ENCODE data around the gene IFT81. TPM values are rescaled to one million over a fixed set of nuclear protein-coding genes. Genes with fewer than 3 reads are reported as not detected.

Gene IFT81, protein sequence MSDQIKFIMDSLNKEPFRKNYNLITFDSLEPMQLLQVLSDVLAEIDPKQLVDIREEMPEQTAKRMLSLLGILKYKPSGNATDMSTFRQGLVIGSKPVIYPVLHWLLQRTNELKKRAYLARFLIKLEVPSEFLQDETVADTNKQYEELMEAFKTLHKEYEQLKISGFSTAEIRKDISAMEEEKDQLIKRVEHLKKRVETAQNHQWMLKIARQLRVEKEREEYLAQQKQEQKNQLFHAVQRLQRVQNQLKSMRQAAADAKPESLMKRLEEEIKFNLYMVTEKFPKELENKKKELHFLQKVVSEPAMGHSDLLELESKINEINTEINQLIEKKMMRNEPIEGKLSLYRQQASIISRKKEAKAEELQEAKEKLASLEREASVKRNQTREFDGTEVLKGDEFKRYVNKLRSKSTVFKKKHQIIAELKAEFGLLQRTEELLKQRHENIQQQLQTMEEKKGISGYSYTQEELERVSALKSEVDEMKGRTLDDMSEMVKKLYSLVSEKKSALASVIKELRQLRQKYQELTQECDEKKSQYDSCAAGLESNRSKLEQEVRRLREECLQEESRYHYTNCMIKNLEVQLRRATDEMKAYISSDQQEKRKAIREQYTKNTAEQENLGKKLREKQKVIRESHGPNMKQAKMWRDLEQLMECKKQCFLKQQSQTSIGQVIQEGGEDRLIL
- polyA plus RNA-seq (2013, experiment 1 of 2) = 10.9 TPM
- 10.4 TPM for polyA plus RNA-seq (2013, experiment 2 of 2)

DNA sequence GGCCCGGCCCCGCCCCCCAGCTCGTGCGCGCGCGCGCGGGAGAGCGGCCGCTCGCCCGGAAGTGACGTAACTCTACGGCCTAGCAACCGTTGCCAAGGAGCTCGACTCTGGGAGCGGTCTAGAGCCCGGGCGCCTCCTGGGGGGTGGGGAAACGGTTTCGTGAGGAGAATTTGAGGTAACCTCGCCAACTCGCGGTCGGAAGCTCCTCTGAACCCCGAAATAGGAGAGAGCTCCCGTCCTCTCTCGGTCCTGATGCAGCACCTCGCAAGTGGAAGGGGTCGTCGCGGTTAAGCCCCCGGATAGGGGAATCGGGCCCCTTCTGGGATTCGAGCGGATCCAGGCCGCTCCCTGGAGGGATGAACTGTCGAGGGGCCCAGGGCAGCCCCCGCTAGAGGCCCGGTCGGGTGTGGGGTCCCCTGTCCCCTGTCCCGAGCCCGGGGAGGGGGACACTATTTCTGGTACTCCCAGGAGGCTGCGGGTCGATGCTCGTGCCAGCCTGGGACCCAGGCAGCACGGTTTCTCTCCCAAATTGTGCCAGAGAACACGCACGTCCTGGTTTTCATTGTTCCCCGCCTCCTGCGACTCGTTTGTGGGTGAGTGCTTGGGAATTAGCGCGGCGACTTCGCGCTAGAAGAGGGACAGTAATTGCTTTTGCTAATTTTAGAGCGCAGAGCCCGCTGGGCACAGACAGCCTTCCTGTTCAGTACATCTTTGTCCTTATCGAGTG, at the start of gene IFT81:
IFT81 (plus strand) TSS at position 89 of the 727 bp plus-strand sequence. CDS start 3,024 bp downstream, outside the sequence.
- Histone ChIP-seq H3K14ac (ENCODE audit: low read length in 2 of 2) (peak within 1 kb of the TSS; percentile 85 to 99), H3K9me3 (ENCODE audit: control insufficient read depth, low read length) (no peaks in the 10 kb centered on the region), H2BK15ac (ENCODE audit: low read depth, poor library complexity, severe bottlenecking) (peak within 1 kb of the TSS; percentile 93), H3K4me3 (ENCODE audit: insufficient read depth in 1 of 2, low read depth in 1 of 2, low read length in 2 of 2) (peak within 1 kb of the TSS; percentile 76 to 98), H3K36me3 (ENCODE audit: control insufficient read depth in 1 of 2, insufficient read depth in 2 of 2, low read depth in 1 of 2, low read length in 2 of 2) (peaks cover 3 to 22% of the 10 kb centered on the region in 2 experiments), H3K27me3 (ENCODE audit: control insufficient read depth in 1 of 2, insufficient read depth in 1 of 2, low read length in 2 of 2) (peaks cover 0 to 8% of the 10 kb centered on the region in 2 experiments), H3K79me1 (replicated peaks; ENCODE audit: low read length, poor library complexity, severe bottlenecking) (peaks cover 14% of the 10 kb centered on the region), H4K91ac (ENCODE audit: low read length) (peak within 1 kb of the TSS; percentile 29), H2BK120ac (ENCODE audit: low read depth, low read length) (peak within 1 kb of the TSS; percentile 61), H2BK12ac (ENCODE audit: low read length in 2 of 2) (no peak within 1 kb of the TSS), H3K23ac (ENCODE audit: low read length in 2 of 2) (peak within 1 kb of the TSS in 1 of 2 experiments; percentile 2), H3K27ac (ENCODE audit: low read length, poor library complexity, severe bottlenecking) (peak within 1 kb of the TSS; percentile 6), H3K18ac (ENCODE audit: low read depth in 1 of 2, low read length in 2 of 2) (peak within 1 kb of the TSS; percentile 79 to 99), H4K8ac (ENCODE audit: low read length) (peak within 1 kb of the TSS; percentile 96), H3K9ac (ENCODE audit: low read length) (peak within 1 kb of the TSS; percentile 100), H3K4me1 (ENCODE audit: control insufficient read depth, insufficient read depth, low read depth, low read length) (peaks cover 1% of the 10 kb centered on the region), H2AK5ac (ENCODE audit: low read length, severe bottlenecking) (no peak within 1 kb of the TSS), H2AFZ (ENCODE audit: low read depth, low read length) (peak within 1 kb of the TSS; percentile 44), H2BK5ac (ENCODE audit: low read depth, low read length, poor library complexity, severe bottlenecking) (no peak within 1 kb of the TSS), H3K4me2 (ENCODE audit: low read length, poor library complexity, severe bottlenecking) (peak within 1 kb of the TSS; percentile 66), H3K4ac (ENCODE audit: low read depth in 1 of 2, low read length in 2 of 2) (peak within 1 kb of the TSS; percentile 74 to 75)
- peak; percentile 93 for DNase-seq
- WGBS = under 1% methylated on average over 61 of the region's 61 CpGs

DNA sequence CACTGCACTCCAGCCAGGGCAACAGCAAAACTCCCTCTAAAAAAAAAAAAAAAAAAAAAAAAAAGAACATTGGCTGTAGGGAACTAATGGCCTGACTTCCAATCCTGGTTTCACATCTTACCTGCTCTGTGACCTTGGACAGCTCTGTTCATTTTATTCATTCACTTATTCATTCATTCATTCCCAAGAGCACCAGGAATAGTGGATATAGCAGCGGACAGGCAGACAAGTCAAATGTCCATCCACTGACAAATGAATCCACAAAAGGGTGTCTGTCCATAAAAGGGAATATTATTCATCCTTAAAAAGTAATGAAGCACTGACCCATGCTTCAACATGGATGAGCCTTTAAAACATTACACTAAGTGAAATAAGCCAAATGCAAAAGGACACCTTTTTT, 48.3 kb upstream of the IFT81 start:
- H3K9ac ChIP-seq (ENCODE audit: low read length) = no peak overlapping the region
- no peak overlapping the region for H4K8ac ChIP-seq (ENCODE audit: low read length)
- no peak for DNase-seq
- H3K4me1 ChIP-seq (ENCODE audit: control insufficient read depth, insufficient read depth, low read depth, low read length) = peaks cover 1% of the 10 kb centered on the region
- no peaks in the 10 kb centered on the region for H3K36me3 ChIP-seq (ENCODE audit: control insufficient read depth in 1 of 2, insufficient read depth in 2 of 2, low read depth in 1 of 2, low read length in 2 of 2)
- no peak overlapping the region for H3K4me3 ChIP-seq (ENCODE audit: insufficient read depth in 1 of 2, low read depth in 1 of 2, low read length in 2 of 2)
- peaks cover 0 to 11% of the 10 kb centered on the region in 2 experiments for H3K27me3 ChIP-seq (ENCODE audit: control insufficient read depth in 1 of 2, insufficient read depth in 1 of 2, low read length in 2 of 2)
- no peak overlapping the region for H3K4me2 ChIP-seq (ENCODE audit: low read length, poor library complexity, severe bottlenecking)
- no peak overlapping the region for H3K23ac ChIP-seq (ENCODE audit: low read length in 2 of 2)
- no peak overlapping the region for H2BK15ac ChIP-seq (ENCODE audit: low read depth, poor library complexity, severe bottlenecking)
- H3K14ac ChIP-seq (ENCODE audit: low read length in 2 of 2) = no peak overlapping the region
- no peaks in the 10 kb centered on the region for H3K79me1 ChIP-seq (replicated peaks; ENCODE audit: low read length, poor library complexity, severe bottlenecking)
- H3K27ac ChIP-seq (ENCODE audit: low read length, poor library complexity, severe bottlenecking) = no peak overlapping the region
- no peak overlapping the region for H2AFZ ChIP-seq (ENCODE audit: low read depth, low read length)
- H2BK120ac ChIP-seq (ENCODE audit: low read depth, low read length) = no peak overlapping the region
- WGBS = 86% methylated on average over 1 of the region's 1 CpG
- no peak overlapping the region for H2BK12ac ChIP-seq (ENCODE audit: low read length in 2 of 2)
- H3K18ac ChIP-seq (ENCODE audit: low read depth in 1 of 2, low read length in 2 of 2) = no peak overlapping the region
- H2AK5ac ChIP-seq (ENCODE audit: low read length, severe bottlenecking) = no peak overlapping the region
- no peak overlapping the region for H3K4ac ChIP-seq (ENCODE audit: low read depth in 1 of 2, low read length in 2 of 2)
- H2BK5ac ChIP-seq (ENCODE audit: low read depth, low read length, poor library complexity, severe bottlenecking) = no peak overlapping the region
- no peaks in the 10 kb centered on the region for H3K9me3 ChIP-seq (ENCODE audit: control insufficient read depth, low read length)
- no peak overlapping the region for H4K91ac ChIP-seq (ENCODE audit: low read length)

DNA sequence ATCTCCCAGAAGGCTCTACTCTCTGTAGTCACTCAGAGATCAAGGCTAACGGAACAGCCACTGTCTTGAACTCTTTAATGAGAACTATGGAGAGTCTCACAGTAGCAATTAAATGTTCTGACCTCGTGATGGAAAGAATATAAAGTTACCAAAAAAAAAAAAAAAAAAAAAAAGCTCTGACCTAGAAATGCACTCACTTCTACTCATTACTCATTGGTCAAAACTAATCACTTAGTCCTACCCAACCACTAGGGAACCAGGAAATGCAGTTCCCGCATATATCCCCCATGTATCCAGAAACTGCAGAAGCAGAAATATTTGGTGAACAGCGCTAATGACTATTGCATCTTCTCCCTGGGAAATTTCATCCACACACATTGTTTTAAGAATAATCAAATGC, 46.4 kb upstream of the IFT81 start:
- Histone ChIP-seq H3K23ac (ENCODE audit: low read length in 2 of 2) (no peak overlapping the region), H4K91ac (ENCODE audit: low read length) (no peak overlapping the region), H3K27ac (ENCODE audit: low read length, poor library complexity, severe bottlenecking) (no peak overlapping the region), H3K9me3 (ENCODE audit: control insufficient read depth, low read length) (no peaks in the 10 kb centered on the region), H3K4me2 (ENCODE audit: low read length, poor library complexity, severe bottlenecking) (no peak overlapping the region), H3K36me3 (ENCODE audit: control insufficient read depth in 1 of 2, insufficient read depth in 2 of 2, low read depth in 1 of 2, low read length in 2 of 2) (no peaks in the 10 kb centered on the region), H3K4ac (ENCODE audit: low read depth in 1 of 2, low read length in 2 of 2) (no peak overlapping the region), H2AFZ (ENCODE audit: low read depth, low read length) (no peak overlapping the region), H3K18ac (ENCODE audit: low read depth in 1 of 2, low read length in 2 of 2) (no peak overlapping the region), H2BK12ac (ENCODE audit: low read length in 2 of 2) (no peak overlapping the region), H3K9ac (ENCODE audit: low read length) (no peak overlapping the region), H4K8ac (ENCODE audit: low read length) (no peak overlapping the region), H3K79me1 (replicated peaks; ENCODE audit: low read length, poor library complexity, severe bottlenecking) (no peaks in the 10 kb centered on the region), H3K4me3 (ENCODE audit: insufficient read depth in 1 of 2, low read depth in 1 of 2, low read length in 2 of 2) (no peak overlapping the region), H2BK5ac (ENCODE audit: low read depth, low read length, poor library complexity, severe bottlenecking) (no peak overlapping the region), H2BK15ac (ENCODE audit: low read depth, poor library complexity, severe bottlenecking) (no peak overlapping the region), H3K14ac (ENCODE audit: low read length in 2 of 2) (no peak overlapping the region), H3K4me1 (ENCODE audit: control insufficient read depth, insufficient read depth, low read depth, low read length) (peaks cover 1% of the 10 kb centered on the region), H2AK5ac (ENCODE audit: low read length, severe bottlenecking) (no peak overlapping the region), H2BK120ac (ENCODE audit: low read depth, low read length) (no peak overlapping the region), H3K27me3 (ENCODE audit: control insufficient read depth in 1 of 2, insufficient read depth in 1 of 2, low read length in 2 of 2) (peaks cover 0 to 11% of the 10 kb centered on the region in 2 experiments)
- 100% methylated on average over 3 of the region's 4 CpGs for WGBS
- no peak for DNase-seq

Data from mesenchymal stem cell (in vitro differentiated cells and primary cell).